Measurements from ENCODE around the gene ZEB1.
"Not testable (repeated sequence)": the region's sequence is repeated elsewhere in the genome, so short reads cannot be mapped to it uniquely, and the experiment has no call there.

Gene ZEB1

DNA sequence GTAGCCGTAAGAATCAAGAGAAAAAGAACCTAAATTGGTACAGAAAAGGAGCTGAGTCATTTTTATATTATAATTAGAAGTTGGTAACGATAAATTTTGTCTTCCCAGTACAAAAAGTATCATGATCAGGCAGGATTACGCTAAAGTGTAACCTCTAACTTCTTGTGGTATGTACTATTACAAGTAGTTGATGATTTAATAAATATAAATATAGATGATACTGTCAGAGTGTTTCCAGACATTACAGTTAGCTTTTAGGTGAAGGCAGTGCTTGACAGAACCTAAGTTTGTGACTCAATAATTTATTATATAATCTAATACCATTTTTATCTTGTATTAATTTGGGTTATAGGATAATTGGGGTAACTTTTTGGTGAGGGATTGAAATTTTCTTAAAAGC lies 53.4 kb downstream of the ZEB1 start:
- no peak for DNase-seq

DNA sequence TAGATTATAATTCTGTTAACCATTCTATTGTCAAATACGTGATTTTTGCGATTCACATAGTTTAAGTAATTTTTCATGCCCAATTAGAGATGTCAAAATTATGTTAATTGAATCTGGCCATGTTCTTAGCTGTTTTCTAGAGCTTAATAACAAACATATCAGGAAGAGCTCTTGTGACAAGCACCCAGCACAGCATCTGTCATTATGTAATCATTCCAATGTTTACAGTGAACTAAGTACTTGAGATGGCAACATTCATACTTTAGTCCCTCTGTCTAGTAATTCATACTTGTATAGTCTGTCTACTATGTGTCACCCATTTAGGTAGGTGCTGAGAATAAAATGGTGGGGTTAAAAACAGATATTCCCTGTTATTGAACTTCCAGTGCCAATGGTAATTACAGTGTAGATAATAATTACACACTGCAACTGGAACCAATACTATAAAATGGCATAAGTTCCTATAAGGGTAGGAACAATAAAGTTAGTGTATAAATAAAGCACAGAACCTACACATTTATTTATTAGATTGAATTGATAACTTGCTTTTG lies 55.2 kb downstream of the ZEB1 start:
- peak; percentile 91 for DNase-seq

DNA sequence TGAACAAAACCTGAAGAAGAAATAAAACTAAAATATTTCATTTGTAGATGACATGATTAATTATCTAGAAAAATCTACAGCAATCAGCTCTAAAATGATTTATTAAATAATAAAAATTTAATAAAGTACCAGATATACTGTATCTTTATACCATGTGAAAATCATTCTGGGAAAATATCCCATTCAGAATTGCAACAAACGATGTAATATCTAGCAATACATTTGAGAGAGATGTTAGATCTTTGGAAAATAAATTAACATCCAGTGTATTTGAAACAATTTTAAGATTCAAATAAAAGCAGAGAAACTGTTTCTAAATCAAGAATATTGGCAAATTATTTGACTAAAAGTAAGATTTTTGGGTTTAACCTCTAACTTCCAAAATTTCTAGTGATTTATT lies 62.2 kb downstream of the ZEB1 start:
- DNase-seq = no peak

DNA sequence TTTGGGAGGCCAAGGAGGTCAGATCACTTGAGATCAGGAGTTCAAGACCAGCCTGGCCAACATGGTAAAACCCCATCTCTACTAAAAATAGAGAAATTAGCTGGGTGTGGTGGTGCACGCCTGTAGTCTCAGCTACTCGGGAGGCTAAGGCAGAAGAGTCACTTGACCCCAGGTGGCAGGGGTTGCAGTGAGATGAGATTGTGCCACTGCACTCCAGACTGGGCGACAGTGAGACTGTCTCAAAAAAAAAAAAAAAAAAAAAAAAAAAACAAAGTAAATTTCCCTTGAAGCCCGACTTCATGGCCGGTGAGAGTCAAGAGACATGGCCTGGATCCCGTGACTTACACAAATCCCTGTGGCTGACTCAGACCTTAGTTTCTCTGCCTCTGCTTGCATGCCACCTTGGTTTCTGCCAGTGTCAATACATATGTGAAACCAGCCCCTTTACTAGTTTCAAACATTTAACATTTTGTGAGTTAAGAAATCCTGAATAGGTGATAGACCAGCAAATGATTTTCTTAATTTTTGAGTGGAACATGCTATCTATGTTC lies 62.8 kb downstream of the ZEB1 start:
- DNase-seq = no peak

DNA sequence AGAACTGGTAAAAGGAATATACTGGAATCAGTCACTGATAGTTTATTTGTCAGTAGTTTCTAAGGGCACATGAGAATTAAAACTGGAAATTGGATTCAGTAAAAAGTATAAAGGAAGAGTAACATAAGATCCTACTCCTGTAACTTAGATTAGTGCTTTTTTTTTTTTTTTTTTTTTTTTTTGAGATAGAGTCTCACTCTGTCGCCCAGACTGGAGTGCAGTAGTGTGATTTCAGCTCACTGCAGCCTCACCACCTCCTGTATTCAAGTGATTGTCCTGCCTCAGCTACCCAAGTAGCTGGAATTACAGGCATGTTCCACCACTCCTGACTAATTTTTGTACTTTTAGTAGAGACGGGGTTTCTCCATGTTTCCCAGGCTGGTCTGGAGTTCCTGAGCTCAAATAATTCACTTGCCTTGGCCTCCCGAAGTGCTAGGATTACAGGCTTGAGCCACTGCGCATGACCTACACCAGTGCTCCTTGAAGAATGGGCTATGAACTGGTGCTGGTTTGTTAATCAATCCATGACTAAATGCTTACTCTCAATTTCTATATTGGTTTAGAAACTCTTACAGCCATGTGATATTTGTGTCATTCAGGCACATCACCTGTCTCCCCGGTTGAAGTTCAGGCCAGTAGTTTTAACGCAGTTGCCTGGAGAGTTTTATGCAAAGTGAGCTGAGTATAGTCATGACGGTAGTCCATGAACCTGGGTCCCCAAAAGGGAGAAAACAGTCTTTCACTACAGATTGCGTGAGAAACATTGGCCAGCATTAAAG lies 65.0 kb downstream of the ZEB1 start:
- no peak for DNase-seq

DNA sequence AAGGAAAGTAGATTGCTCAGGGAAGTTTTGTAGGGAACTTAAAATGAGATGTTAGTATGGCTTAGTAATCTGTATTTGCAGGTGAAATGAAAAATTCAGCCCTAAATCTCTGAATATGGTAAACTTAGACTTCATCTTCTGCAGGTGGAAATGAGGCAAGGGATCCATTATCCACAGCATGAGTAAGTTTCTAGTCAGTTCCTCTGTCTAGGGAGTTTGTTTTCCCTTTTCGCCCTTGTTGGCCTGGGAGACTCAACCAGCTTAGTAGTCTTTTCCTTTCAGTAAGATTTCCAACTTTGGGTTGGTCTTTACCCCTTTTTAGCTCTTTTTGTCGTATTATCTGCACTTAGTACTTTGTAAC lies 65.6 kb downstream of the ZEB1 start:
- DNase-seq = no peak

DNA sequence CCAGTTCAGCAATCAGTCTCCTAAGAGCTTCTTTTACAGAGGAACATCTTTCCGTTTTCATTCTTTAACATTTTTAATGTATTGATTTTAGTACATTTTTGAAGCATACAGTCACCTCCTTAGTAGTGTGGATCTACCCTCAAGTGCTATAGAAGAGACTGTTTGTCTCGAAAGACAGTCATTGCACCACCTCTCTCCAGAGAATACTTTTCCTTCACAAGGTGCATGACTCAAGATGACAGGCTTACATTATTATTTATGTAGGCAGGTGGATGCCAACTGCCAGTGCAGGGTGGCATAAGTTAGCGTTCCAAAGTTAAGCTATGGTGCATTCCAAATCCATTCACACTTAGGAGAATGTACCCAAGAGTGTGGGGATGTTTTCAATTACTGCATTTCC lies 71.8 kb downstream of the ZEB1 start:
- no peak for DNase-seq

DNA sequence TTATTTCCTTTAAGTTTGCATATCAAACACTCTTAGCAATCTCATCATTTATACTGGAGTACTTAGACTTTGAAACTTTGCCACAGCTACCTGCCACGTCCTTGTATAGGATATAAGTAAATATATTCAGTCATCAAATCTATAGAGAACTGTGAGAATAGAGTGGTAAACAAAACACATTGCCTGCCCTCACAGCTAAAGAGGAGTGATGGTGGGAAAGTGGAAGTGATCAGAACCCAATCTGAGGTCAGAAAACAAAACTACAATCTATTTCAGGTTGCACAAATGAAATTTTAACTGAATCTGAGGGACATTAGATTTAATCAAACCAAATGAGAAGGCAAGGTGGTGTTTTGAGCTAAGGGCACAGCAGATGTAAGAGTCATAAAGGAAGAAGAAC lies 74.8 kb downstream of the ZEB1 start:
- DNase-seq = peak; percentile 42

DNA sequence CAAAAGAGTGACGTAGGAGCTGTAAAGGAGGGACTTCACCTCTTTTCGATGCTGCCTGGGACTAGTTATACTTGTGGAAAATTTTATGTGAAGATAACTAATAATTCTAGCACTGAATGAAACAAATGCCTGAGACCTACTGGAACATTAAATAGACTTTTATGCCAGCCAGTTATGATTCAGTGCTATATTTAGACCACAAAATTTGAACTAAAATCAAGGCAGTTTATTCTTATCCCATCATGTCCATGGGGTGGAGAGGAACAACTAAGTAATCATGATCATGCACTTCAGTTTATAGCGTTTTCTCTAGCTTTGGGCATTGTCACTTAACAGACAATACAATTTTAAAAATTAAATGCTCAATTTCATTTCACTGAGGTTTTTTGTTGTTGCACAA lies 76.7 kb downstream of the ZEB1 start:
- DNase-seq = no peak

DNA sequence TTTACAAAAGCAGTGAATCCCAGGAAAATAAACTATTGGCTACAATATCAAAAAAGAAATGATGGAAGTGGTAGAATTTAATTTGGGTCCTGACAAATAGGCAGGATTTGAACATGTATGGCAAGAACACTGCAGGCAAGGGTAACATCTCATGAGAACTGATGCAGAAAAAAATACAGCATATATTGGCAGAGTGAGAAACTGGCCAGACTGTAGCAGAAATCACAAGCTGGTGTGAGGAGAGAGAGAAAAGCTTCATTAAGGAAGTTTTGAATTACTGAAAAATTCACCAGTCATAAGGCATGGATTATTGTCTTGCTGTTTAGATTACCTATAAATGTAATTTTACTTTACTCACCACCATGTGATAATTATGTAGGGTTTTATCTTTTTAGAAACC lies 77.4 kb downstream of the ZEB1 start:
- no peak for DNase-seq

DNA sequence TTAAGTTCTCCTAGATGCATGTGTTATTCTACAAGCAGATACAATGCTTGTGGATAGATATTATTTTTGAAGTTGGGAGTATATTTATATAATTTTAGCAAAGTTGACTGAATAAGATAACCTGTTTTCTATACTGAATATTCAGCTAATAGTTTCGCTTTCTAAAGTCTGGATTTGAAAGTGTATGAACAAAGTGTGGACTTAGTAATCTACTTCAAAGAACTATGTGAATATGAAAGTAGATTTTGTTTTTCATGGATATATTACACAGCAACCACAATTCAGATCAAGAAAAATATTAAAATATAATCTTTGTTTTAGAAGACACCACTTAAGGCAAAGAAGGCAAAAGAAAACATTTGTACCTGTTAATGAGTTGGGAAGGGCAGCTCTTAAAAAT lies 78.8 kb downstream of the ZEB1 start:
- DNase-seq = no peak

DNA sequence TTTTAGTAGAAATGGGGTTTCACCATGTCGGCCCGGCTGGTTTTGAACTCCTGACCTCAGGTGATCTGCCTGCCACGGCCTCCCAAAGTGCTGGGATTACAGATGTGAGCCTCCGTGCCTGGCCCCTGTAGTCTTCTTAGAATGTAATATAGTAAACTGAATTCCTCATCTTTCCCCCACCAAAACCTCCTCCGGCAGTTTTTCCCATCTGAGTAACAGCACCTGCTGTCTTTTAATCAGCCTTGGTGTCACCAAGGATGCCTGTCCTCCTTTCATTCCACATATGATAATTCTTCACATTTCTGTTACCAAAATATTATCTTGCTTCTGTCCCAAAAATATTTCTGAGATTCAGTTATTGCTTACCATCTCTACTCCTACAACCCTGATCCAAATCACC lies 80.2 kb downstream of the ZEB1 start:
- no peak for DNase-seq

DNA sequence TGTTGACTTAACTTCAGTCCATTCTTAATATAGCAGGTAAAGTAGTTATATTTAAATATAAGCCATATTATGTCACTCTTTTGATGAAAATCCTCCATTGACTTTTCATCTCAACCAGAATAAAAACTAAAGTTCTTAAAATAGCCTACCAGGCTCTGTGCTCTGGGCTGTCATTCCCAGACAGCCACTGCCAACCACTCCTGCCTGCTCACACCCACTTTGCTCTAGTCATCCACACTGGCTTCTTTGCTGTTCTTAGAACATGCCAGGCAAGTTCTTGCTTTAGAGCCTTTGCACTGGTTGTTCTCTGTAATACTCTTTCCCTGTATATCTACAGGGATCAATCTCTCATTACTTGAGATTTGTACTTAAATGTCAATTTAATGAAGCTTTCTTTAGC lies 80.6 kb downstream of the ZEB1 start:
- peak; percentile 29 for DNase-seq

DNA sequence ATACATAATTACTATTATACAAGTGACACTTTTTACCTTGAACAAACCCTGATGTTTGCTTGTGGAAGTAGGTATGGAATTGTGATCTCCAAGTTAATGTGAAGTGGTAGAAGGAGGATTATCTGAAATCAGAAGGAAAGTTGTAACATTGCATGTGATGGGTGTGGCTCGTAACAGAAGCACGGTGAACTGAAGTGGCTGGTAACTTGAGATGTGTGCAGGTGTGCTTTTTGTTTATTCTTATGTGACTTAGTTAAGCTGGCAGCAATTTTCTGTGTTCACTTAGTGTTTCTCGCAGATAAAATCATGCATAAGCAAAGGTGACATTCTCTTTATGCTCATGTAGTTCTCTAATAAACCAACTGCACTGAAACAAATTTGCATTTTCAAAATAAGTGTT lies 82.3 kb downstream of the ZEB1 start:
- DNase-seq = peak; percentile 82

DNA sequence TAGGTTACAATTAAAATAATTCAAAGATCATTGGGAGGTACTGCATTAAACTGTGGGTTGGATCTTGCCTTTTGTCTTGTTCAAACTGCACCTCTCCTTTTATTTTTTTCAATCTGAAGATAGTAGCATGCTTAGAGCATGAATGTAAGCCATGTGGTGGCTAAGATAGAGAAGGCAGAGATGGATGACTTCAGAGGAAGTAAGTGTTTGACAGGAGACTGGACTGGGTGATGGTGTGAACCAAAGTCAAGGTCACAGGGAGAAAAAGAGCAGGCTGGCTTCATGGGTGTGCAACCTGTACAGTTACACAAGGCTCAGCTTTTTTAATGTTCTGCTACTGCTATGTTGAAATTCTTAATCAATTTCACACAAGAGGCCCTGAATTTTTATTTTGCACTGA lies 85.6 kb downstream of the ZEB1 start:
- peak; percentile 17 for DNase-seq

DNA sequence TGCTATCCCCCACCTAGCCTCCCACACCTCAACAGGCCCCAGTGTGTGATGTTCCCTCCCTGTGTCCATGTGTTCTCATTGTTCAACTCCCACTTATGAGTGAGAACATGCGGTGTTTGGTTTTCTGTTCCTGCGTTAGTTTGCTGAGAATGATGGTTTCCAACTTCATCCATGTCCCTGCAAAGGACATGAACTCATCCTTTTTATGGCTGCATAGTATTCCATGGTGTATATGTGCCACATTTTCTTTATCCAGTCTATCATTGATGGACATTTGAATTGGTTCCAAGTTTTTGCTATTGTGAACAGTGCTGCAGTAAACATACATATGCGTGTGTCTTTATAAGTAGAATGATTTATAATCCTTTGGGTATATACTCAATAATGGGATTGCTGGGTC lies 86.8 kb downstream of the ZEB1 start:
- not testable (repeated sequence) for DNase-seq

DNA sequence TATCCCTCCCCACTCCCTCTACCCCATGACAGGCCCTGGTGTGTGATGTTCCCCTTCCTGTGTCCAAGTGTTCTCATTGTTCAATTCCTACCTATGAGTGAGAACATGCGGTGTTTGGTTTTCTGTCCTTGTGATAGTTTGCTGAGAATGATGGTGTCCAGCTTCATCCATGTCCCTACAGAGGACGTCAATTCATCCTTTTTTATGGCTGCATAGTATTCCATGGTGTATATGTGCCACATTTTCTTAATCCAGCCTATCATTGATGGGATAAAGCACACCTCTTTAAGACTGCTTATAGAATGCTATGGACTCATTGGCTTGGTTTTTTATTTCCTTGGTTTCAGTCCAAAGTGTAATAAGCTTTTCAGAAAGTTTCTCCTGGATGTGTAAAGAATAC lies 93.4 kb downstream of the ZEB1 start:
- not testable (repeated sequence) for DNase-seq

DNA sequence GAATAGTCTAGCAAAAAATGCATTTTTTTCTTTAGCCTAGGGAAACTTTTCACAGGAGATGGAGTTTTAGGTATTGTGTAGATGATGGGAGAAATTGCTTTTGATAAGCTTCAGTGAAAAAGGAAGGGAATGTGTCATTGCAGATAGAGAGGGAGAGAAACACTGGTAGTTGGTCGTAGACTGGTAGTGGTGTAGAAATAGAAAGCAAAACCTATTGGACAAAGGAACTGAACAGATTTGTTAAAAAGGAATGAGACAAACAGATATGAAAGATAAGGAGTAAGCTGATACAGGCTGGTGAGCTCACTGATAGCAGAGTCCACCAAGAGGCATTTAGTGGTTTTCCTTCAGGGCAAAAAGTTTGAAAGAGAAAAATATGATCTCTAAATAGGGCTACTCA lies 94.3 kb downstream of the ZEB1 start:
- no peak for DNase-seq

DNA sequence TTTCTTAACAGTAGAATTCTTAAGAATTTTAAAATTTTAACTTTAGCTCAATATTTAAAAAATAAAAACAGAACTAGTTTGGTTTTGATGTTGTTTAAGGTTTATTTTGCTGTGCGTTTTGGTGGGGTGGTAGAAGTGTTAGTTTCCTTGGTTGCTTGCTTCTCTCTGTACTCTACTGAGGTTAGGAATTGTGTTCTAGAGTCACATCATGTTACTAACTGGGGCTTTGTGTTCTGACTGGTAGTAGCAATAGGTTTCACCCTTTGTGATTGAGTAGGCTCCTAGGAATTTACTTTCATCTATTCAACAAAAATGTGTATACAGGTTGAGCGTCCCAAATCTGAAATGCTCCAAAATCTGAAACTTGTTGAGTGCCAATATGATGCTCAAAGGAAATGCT lies 99.5 kb downstream of the ZEB1 start:
- DNase-seq = no peak

DNA sequence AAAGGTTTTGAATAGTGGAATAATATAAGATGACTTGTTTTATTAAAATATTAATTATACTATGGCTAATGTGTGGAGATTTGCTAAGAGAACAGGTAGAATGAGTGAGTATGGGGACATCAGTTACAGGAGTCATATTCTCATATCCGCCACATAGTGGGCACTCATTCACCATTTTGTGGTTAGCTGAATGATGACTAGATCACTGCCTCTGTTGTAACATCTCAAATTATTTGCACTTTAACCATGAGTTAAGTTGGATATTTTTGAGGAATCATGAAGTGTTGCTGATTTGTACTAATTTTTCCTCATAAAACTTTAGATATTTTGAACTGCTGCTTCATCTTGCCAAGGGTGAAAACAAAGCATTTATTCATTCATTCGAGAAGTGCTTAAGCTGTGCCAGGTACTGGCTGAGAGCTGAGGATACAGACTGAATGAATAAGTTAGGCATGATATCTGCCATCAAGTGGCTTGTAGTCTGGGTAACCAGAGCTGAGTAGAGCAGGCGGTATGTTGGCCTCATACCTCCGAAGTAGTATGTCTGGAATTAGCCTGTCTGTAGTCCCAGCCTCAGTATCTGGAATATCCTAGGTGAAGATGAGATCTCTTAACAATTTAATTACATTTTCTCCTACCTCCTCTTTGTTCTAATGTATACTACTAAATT lies 100.5 kb downstream of the ZEB1 start:
- DNase-seq = no peak

DNA sequence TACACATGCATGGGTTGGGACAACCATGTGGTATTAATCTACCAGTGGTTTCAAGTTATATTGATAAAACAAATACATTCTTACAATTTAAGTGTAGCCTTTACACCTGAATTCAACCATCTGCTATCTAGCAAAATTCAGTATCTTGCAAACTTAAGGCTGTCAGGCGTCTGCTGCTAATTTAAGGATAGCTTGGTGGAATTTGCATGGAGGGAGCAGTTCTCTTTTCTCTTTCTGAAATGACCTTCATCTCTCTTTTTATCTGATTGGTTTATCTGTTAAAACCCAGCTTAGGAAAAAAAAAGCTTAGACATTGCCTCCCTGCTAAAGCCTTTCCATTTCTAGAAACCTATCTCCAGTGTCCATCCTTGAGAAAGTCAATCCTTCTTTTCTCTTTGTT lies 102.3 kb downstream of the ZEB1 start:
- DNase-seq = no peak

DNA sequence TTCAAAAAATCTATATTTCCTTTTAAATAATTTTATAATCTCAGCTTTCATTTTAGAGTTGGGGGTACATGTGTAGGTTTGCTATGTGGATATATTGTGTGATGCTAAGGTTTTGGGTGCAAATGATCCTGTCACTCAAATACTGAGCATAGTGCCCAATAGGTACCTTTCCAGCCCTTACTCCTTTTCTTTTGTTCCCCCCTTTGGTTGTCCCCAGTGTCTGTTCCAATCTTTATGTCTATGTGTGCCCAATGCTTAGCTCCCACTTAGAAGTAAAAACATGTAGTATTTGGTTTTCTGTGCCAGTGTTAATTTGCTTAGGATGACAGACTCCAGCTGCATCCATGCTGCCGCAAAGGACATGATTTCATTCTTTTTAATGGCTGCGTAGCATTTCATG lies 103.6 kb downstream of the ZEB1 start:
- no peak for DNase-seq

DNA sequence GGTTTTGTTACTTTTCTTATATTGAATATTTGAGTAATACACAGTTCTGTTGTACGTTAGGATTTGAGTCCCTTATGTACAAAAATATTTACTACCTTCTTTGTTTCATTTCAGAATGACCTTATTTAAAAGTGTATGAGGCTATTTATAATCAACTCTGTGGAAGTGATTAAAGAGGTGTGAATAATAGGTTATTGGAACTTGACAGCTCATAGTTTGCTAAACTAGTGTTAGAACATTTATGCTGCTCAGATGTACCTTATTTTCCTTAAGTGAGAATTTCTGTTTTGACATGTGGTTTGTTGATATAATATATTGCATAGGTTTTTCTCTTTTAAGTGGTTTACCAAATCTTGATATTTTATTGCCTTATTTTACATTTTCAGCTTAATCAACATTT lies 105.5 kb downstream of the ZEB1 start:
- no peak for DNase-seq

DNA sequence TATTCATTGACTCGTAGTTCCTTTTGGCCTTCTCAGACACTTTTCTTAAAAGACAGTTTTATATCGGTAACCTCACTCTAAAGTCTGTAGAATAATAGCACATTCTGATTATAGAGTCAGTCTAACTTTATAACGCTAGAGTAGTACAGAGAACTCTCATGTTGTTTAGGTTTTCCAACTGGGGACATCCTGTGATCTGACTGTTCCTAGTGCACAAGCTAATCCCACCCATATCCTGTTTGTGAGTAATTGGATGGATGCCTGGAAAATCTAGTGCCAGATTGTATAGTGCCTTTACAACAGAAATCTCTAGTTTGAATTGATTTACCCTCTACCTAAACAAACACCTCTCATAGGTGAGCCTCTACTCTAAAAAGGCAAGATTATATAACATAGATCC lies 107.4 kb downstream of the ZEB1 start:
- peak; percentile 10 for DNase-seq
